HEK293 (cell line): ENCODE results near the gene CUL7.
A peak's percentile ranks its signal among the peaks of the same experiment; 100 is the strongest.

Source experiments
- ATF2 ChIP-seq: fragments of 450-650 bp; formaldehyde crosslinking; IDR thresholded peaks from 2 replicates; pipeline ENCODE4 v1.5.1; 2016; ENCODE audit warnings: missing biosample characterization, missing genetic modification characterization, low read depth
- BCL11A ChIP-seq: fragments of 450-650 bp; formaldehyde crosslinking; IDR thresholded peaks from 2 replicates; pipeline ENCODE4 v1.5.1; 2016; ENCODE audit warnings: low read depth, missing biosample characterization, missing genetic modification characterization
- GLIS2 ChIP-seq: fragments of 450-650 bp; formaldehyde crosslinking; IDR thresholded peaks from 2 replicates; pipeline ENCODE4 v1.5.1; 2016; ENCODE audit warnings: missing biosample characterization, missing genetic modification characterization
- INSM2 ChIP-seq: fragments of 450-650 bp; formaldehyde crosslinking; IDR thresholded peaks from 2 replicates; pipeline ENCODE4 v1.5.1; 2016; ENCODE audit warnings: missing biosample characterization, missing genetic modification characterization
- MZF1 ChIP-seq: fragments of 450-650 bp; formaldehyde crosslinking; IDR thresholded peaks from 2 replicates; pipeline ENCODE4 v1.5.1; 2017; ENCODE audit warnings: missing biosample characterization, missing genetic modification characterization, borderline replicate concordance
- PRDM2 ChIP-seq: fragments of 450-650 bp; formaldehyde crosslinking; IDR thresholded peaks from 2 replicates; pipeline ENCODE4 v1.5.1; 2016; ENCODE audit warnings: missing biosample characterization, missing genetic modification characterization, borderline replicate concordance
- REPIN1 ChIP-seq: fragments of 450-650 bp; formaldehyde crosslinking; IDR thresholded peaks from 2 replicates; pipeline ENCODE4 v1.5.1; 2017; ENCODE audit warnings: missing biosample characterization, missing genetic modification characterization, low read depth
- SP3 ChIP-seq: fragments of 450-650 bp; formaldehyde crosslinking; IDR thresholded peaks from 2 replicates; pipeline ENCODE4 v1.5.1; 2016; ENCODE audit warnings: missing biosample characterization, missing genetic modification characterization
- YY1 ChIP-seq: fragments of 450-650 bp; formaldehyde crosslinking; IDR thresholded peaks from 2 replicates; pipeline ENCODE4 v1.5.1; 2018; ENCODE audit warnings: missing biosample characterization, missing genetic modification characterization
- ZBTB10 ChIP-seq: fragments of 450-650 bp; formaldehyde crosslinking; IDR thresholded peaks from 2 replicates; pipeline ENCODE4 v1.5.1; 2016; ENCODE audit warnings: missing biosample characterization, missing genetic modification characterization
- ZNF121 ChIP-seq: fragments of 450-650 bp; formaldehyde crosslinking; IDR thresholded peaks from 2 replicates; pipeline ENCODE4 v1.5.1; 2016; ENCODE audit warnings: missing biosample characterization, missing genetic modification characterization
- ZNF157 ChIP-seq: fragments of 450-650 bp; formaldehyde crosslinking; IDR thresholded peaks from 2 replicates; pipeline ENCODE4 v1.5.1; 2016; ENCODE audit warnings: missing biosample characterization, missing genetic modification characterization
- ZNF18 ChIP-seq: fragments of 450-650 bp; formaldehyde crosslinking; IDR thresholded peaks from 2 replicates; pipeline ENCODE4 v1.5.1; 2016; ENCODE audit warnings: missing biosample characterization, missing genetic modification characterization
- ZNF2 ChIP-seq: fragments of 450-650 bp; formaldehyde crosslinking; IDR thresholded peaks from 2 replicates; pipeline ENCODE4 v1.5.1; 2016; ENCODE audit warnings: missing biosample characterization, missing genetic modification characterization
- ZNF335 ChIP-seq: fragments of 450-650 bp; formaldehyde crosslinking; conservative IDR thresholded peaks from 2 replicates; pipeline ENCODE4 v1.5.1; 2016; ENCODE audit warnings: missing biosample characterization, missing genetic modification characterization
- ZNF341 ChIP-seq: fragments of 450-650 bp; formaldehyde crosslinking; IDR thresholded peaks from 2 replicates; pipeline ENCODE4; 2016; ENCODE audit warnings: low read depth, missing biosample characterization, missing genetic modification characterization
- ZNF416 ChIP-seq: fragments of 450-650 bp; formaldehyde crosslinking; IDR thresholded peaks from 2 replicates; pipeline ENCODE4 v1.5.1; 2016; ENCODE audit warnings: missing biosample characterization, missing genetic modification characterization
- ZNF449 ChIP-seq: fragments of 450-650 bp; formaldehyde crosslinking; IDR thresholded peaks from 2 replicates; pipeline ENCODE4 v1.5.1; 2017; ENCODE audit warnings: missing biosample characterization, mild to moderate bottlenecking, missing genetic modification characterization, moderate library complexity
- ZNF521 ChIP-seq: fragments of 450-650 bp; formaldehyde crosslinking; IDR thresholded peaks from 2 replicates; pipeline ENCODE4 v1.5.1; 2017; ENCODE audit warnings: missing biosample characterization, mild to moderate bottlenecking, missing genetic modification characterization
- ZNF571 ChIP-seq: fragments of 450-650 bp; formaldehyde crosslinking; IDR thresholded peaks from 2 replicates; pipeline ENCODE4 v1.5.0; 2017; ENCODE audit warnings: missing biosample characterization, missing genetic modification characterization
- ZNF623 ChIP-seq: fragments of 450-650 bp; formaldehyde crosslinking; IDR thresholded peaks from 2 replicates; pipeline ENCODE4 v1.5.1; 2016; ENCODE audit warnings: missing biosample characterization, missing genetic modification characterization
- ZSCAN16 ChIP-seq: fragments of 450-650 bp; formaldehyde crosslinking; IDR thresholded peaks from 2 replicates; pipeline ENCODE4 v1.5.1; 2016; ENCODE audit warnings: missing biosample characterization, missing genetic modification characterization
- ZSCAN4 ChIP-seq: fragments of 450-650 bp; formaldehyde crosslinking; IDR thresholded peaks from 2 replicates; pipeline ENCODE4 v1.5.1; 2017; ENCODE audit warnings: missing biosample characterization, missing genetic modification characterization

Gene CUL7

GRCh38 chr6:43013097-43013842, 40.4 kb downstream of the CUL7 start (continued):
- TF ChIP-seq PRDM2 (tag by site-specific recombination) = no peak
- TF ChIP-seq SP3 = no peak; the same call in 1 of the 2 replicates
- no peak for TF ChIP-seq ZSCAN4 (tag by site-specific recombination)
- no peak for TF ChIP-seq ZSCAN16 (tag by site-specific recombination)
- no peak for TF ChIP-seq ATF2 (tag by site-specific recombination)
- TF ChIP-seq ZNF623 = no peak
- no peak for TF ChIP-seq ZNF18
- no peak for TF ChIP-seq BCL11A
- no peak for TF ChIP-seq ZNF571 (tag by site-specific recombination)
- peak; percentile 95 for TF ChIP-seq ZNF449 (tag by site-specific recombination)
- TF ChIP-seq YY1 (tag by site-specific recombination) = no peak
- TF ChIP-seq MZF1 = no peak
- no peak for TF ChIP-seq ZNF521
- peak; percentile 94 for TF ChIP-seq ZBTB10 (tag by site-specific recombination)
- TF ChIP-seq ZNF2 = no peak
- TF ChIP-seq REPIN1 (tag by site-specific recombination) = no peak
- TF ChIP-seq ZNF335 (tag by site-specific recombination) = peak; percentile 73
- TF ChIP-seq ZNF341 (tag by site-specific recombination) = peak; percentile 57; the same call in 1 of the 2 replicates
- TF ChIP-seq ZNF157 (tag by site-specific recombination) = no peak
- TF ChIP-seq ZNF416 (tag by site-specific recombination) = no peak
- TF ChIP-seq GLIS2 (tag by site-specific recombination) = peak; percentile 46; the same call in 1 of the 2 replicates
- TF ChIP-seq INSM2 = 0 out of 2 replicates have a peak, but pooled peaks have one; percentile 19
- no peak for TF ChIP-seq ZNF121 (tag by site-specific recombination)
